ENCODE results near the gene TLX2. TPM values are rescaled to one million over a fixed set of nuclear protein-coding genes. Genes with fewer than 3 reads are reported as not detected.

TLX2 gene
- total and polyA plus RNA-seq, 2 of the 13 experiments (the other 11 are each of a cell fraction or from before 2014, with no cell fraction given), result 0.05 to 0.20 TPM

DNA sequence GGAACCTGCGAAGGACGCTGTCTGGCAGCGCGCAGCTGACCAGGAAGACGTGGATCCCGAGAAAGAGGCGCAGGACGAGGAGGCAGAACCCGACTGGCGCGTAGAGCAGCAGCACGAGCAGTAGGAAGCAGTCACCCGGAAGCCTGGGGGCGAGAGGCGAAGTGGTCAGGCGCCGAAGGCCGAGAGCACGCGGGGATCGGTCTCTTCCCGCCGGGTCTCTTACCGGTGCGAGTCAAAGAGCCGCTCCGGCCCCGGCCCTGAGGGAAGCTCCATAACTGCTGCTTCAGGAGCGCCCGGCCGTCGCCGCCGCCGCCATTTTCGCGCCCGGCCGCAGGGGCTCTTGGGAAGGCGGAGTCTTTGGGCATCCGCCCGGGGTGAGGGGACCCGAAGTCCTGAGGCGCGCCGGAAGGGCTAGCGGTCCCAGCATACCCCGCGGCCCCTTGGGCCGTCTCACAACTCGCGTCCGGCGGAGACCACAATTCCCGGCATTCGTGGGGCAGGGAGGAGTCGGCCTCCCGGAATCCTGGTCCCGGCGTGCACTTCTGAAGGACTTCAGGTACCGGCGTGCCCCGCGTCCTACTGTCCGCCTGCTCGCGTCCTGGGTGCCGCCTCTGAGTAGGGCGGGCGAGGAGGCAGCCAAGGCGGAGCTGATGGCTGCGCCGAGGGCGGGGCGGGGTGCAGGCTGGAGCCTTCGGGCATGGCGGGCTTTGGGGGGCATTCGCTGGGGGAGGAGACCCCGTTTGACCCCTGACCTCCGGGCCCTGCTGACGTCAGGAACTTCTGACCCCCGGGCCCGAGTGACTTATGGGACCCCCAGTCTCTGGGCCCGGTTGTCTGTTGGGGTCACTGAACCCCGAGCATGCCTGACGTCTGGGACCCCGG is 15.3 kb downstream of the TLX2 start, which contains the start of the genes AUP1 and HTRA2 (continued):
- TF ChIP-seq CENPT (CRISPR knock-in tag; IDR thresholded peaks at IDR 0.05; ENCODE audit: low read depth) (0 out of 2 replicates have a peak, but pooled peaks have one; percentile 70), ZNF331 (CRISPR knock-in tag; IDR thresholded peaks at IDR 0.05) (0 out of 2 replicates have a peak, but pooled peaks have one; percentile 45), SKI (IDR thresholded peaks at IDR 0.05; ENCODE audit: partially characterized antibody) (peak; percentile 76), PPARG (CRISPR knock-in tag; conservative IDR thresholded peaks at IDR 0.05) (no peak; the same call in 1 of the 2 replicates), EP300 (IDR thresholded peaks at IDR 0.05; ENCODE audit: low read depth in 2 of 2, low read length in 2 of 2) (peak; percentile 58 to 73; a peak in 2 of 4 replicates), EP300 (CRISPR knock-in tag; IDR thresholded peaks at IDR 0.05; ENCODE audit: borderline replicate concordance) (no peak), NONO (IDR thresholded peaks at IDR 0.05) (no peak), NONO (CRISPR knock-in tag; conservative IDR thresholded peaks at IDR 0.05) (peak; percentile 85; the same call in 1 of the 2 replicates), KLF9 (CRISPR knock-in tag; IDR thresholded peaks at IDR 0.05; ENCODE audit: low read depth) (0 out of 2 replicates have a peak, but pooled peaks have one; percentile 16), ZFP36L1 (CRISPR knock-in tag; IDR thresholded peaks at IDR 0.05) (peak; percentile 53; the same call in 1 of the 2 replicates), AHR (CRISPR knock-in tag; IDR thresholded peaks at IDR 0.05) (no peak), ZFYVE20 (CRISPR knock-in tag; IDR thresholded peaks at IDR 0.05; ENCODE audit: borderline replicate concordance, low read depth) (no peak), ZNF12 (CRISPR knock-in tag; IDR thresholded peaks at IDR 0.05) (no peak), CREB1 (IDR thresholded peaks at IDR 0.05) (peak; percentile 65), CREB1 (CRISPR knock-in tag; IDR thresholded peaks at IDR 0.05) (peak; percentile 93), EZH2 (conservative IDR thresholded peaks at IDR 0.05; ENCODE audit: low read depth, low read length) (no peak), HMG20A (CRISPR knock-in tag; IDR thresholded peaks at IDR 0.05; ENCODE audit: borderline replicate concordance) (no peak), HNF4G (IDR thresholded peaks at IDR 0.05; ENCODE audit: borderline replicate concordance, low read depth, low read length) (no peak; the same call in 1 of the 2 replicates), HNF4G (CRISPR knock-in tag; IDR thresholded peaks at IDR 0.05; ENCODE audit: borderline replicate concordance, low read depth) (no peak), RAD21 (CRISPR knock-in tag; IDR thresholded peaks at IDR 0.05) (peak; percentile 52), NFATC3 (CRISPR knock-in tag; IDR thresholded peaks at IDR 0.05) (peak; percentile 89), PTBP1 (IDR thresholded peaks at IDR 0.05; ENCODE audit: low read depth, low read length, poor library complexity, severe bottlenecking) (no peak), NFE2L1 (CRISPR knock-in tag; IDR thresholded peaks at IDR 0.05; ENCODE audit: borderline replicate concordance) (0 out of 2 replicates have a peak, but pooled peaks have one; percentile 27), TOPORS (CRISPR knock-in tag; IDR thresholded peaks at IDR 0.05) (peak; percentile 20; the same call in 1 of the 2 replicates)
- TF ChIP-seq, protein P1, sequence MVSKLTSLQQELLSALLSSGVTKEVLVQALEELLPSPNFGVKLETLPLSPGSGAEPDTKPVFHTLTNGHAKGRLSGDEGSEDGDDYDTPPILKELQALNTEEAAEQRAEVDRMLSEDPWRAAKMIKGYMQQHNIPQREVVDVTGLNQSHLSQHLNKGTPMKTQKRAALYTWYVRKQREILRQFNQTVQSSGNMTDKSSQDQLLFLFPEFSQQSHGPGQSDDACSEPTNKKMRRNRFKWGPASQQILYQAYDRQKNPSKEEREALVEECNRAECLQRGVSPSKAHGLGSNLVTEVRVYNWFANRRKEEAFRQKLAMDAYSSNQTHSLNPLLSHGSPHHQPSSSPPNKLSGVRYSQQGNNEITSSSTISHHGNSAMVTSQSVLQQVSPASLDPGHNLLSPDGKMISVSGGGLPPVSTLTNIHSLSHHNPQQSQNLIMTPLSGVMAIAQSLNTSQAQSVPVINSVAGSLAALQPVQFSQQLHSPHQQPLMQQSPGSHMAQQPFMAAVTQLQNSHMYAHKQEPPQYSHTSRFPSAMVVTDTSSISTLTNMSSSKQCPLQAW (CRISPR knock-in tag; IDR thresholded peaks at IDR 0.05), result peak; percentile 98
- TF ChIP-seq, protein P2, sequence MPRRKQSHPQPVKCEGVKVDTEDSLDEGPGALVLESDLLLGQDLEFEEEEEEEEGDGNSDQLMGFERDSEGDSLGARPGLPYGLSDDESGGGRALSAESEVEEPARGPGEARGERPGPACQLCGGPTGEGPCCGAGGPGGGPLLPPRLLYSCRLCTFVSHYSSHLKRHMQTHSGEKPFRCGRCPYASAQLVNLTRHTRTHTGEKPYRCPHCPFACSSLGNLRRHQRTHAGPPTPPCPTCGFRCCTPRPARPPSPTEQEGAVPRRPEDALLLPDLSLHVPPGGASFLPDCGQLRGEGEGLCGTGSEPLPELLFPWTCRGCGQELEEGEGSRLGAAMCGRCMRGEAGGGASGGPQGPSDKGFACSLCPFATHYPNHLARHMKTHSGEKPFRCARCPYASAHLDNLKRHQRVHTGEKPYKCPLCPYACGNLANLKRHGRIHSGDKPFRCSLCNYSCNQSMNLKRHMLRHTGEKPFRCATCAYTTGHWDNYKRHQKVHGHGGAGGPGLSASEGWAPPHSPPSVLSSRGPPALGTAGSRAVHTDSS (CRISPR knock-in tag; conservative IDR thresholded peaks at IDR 0.05), result peak; percentile 89; the same call in 1 of the 2 replicates
- TF ChIP-seq, protein P3, sequence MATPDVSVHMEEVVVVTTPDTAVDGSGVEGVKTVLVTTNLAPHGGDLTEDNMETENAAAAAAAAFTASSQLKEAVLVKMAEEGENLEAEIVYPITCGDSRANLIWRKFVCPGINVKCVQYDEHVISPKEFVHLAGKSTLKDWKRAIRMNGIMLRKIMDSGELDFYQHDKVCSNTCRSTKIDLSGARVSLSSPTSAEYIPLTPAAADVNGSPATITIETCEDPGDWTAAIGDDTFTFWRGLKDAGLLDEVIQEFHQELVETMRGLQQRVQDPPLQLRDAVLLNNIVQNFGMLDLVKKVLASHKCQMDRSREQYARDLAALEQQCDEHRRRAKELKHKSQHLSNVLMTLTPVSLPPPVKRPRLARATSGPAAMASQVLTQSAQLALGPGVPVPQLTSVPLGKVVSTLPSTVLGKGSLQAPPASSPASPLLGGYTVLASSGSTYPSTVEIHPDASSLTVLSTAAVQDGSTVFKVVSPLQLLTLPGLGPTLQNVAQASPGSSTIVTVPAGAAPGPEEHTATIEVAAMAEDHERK (CRISPR knock-in tag; IDR thresholded peaks at IDR 0.05; ENCODE audit: low read depth), result peak; percentile 76; the same call in 1 of the 2 replicates

All from HepG2 (cell line).